ENCODE results near the gene DBNL.
"Not testable (repeated sequence)": the region's sequence is repeated elsewhere in the genome, so short reads cannot be mapped to it uniquely, and the experiment has no call there.

DBNL gene

DNA sequence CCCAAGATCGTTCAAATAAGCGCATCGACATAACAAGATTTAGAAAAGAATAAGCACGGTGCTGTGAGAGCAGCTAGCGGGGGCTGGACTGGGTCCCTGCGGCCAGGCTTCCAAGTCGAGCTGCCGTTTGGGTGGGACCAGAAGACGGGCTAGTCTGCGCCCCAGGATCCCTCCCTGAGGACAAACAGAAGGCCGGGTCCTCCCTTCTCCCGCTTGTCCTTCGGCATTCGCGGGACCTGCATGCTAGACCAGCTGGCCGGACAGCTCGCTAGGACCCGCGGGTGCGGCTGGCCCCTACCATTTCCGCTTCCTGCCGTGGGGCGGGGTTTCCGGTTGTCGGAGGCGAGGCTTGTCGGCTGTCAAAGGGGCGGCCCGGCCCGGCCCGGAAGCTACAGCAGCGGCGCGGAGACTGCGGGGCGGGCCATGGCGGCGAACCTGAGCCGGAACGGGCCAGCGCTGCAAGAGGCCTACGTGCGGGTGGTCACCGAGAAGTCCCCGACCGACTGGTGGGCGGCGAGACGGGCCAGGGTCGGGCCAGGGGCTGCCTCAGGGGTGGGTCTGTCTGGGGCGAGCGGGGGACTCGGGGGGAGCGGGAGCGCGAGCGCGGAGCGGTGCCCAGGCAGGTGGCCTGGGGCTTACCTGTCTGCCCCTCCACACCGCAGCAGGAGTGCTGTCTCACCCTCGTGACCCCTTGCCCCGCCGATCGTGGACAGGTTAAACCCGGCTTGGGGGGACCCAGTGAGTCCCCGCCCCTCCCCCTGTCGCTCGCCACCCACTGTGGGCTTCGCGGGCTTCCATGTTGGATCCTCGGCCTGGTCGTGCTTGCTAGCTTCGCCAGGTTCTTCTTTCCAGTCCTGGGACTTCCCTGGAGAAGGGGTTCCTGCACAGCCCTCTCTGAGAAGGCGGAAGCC is at the start of gene DBNL:
TSS of gene DBNL (plus strand) at position 388 of the 911 bp plus-strand sequence. CDS start at position 424, 36 bp downstream.
- DNase-seq: peak; percentile 86 to 89

GRCh38 chr7:43997532-43997931 is 47.0 kb upstream of the DBNL start, which contains the start of gene SPDYE1:
SPDYE1 (plus strand) TSS chr7:43997897; CDS start chr7:43999950, 2,053 bp downstream.
- not testable (repeated sequence) for DNase-seq

GRCh38 chr7:44012081-44012480 is 32.4 kb upstream of the DBNL start:
- not testable (repeated sequence) for DNase-seq

DNA sequence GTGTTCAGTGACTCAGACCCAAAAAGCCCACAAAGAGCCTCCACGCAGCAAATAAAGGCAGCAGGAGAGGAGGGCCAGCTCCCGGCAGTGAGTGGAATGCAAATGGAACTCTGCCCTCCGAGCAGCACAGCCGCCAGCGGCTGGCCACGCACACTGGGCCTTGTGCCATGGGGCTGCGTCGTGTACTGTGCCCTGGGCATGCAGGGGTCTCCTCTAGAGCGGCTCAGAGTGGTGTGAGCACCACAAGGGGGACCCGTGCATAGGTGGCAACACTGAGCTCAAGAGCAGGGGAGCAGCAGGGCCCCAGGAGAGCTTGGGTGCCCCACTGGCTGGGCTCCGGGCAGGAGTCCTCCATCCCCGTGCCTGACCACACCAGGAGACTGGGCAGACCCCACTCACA is 29.4 kb upstream of the DBNL start:
- not testable (repeated sequence) for DNase-seq

DNA sequence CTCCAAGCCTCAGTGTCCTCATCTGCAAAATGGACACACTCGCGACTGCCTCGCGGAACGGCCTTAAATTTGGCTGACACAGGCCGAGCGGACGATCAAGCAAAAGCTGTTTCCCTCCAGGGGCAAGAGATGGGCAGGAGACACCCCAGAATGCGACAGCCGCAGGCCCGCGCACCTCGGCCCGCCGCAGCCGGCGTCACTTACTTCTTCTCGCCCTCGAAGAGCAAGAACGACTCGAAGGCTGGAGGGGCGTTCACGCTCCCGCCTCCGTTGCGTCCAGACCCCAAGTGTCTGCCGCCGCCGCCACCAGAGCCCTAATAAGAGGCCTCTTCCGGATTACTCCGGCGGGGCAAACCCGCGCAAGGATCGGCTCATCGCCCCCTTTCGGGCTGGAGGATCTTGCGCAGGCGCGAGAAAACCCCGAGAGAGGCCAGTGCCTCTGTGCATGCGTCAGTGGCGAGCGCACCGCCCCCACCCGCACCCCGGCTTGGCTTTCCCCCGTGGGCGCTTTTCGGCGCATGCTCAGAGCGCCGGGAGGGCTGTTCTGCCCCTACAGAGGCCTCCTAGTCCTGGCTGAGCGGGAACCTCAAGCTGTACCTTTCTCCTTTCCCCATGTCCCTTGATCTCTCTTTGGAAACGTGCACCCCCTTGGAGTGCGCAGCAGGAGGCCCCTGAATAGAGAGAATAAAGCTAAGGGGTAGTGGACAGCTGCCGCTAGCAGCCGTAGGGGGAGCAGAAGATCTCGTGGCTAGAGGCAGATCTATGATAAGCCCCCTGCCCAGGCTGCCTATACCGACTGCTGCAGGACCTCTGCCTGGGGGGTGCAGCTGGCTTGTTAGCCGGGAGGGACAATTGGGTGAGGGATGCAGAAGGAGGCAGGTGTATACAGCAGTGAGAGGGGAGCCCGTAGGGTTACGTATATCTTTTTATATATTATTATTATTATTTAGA is 25.4 kb upstream of the DBNL start:
- peak; percentile 98 to 100 for DNase-seq

DNA sequence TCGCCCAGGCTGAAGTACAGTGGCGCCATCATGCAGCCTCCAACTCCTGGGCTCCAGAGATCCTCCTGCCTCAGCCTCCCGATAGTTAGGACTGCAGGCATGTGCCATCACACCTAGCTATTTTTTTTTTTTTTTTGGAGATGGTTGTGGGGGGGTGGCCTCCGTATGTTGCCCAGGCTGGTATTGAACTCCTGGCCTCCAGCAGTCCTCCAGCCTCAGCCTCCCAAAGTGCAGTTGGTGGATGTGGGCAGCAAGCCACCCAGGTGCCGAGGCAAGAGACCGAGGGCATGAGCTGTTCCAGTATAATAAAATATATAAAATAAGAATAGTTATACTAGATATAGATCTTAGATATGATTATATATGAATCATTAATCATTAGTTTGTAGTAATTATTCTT is 24.7 kb upstream of the DBNL start:
- DNase-seq: not testable (repeated sequence)

DNA sequence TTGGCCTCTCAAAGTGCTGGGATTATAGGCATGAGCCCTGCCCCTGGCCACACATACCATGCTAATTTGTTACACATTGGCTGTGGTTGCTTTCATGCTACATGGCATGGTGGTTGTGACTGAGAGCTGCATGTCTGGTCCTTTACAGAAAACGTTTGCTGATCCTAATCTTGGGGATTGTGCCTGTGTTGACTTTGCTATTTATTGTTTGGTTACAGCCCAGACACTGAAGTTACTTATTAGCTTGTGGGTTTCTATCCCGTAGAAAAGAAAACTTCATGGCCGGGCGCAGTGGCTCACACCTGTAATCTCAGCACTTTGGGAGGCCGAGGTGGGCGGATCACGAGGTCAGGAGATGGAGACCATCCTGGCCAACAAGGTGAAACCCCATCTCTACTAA is 22.4 kb upstream of the DBNL start:
- not testable (repeated sequence) for DNase-seq

DNA sequence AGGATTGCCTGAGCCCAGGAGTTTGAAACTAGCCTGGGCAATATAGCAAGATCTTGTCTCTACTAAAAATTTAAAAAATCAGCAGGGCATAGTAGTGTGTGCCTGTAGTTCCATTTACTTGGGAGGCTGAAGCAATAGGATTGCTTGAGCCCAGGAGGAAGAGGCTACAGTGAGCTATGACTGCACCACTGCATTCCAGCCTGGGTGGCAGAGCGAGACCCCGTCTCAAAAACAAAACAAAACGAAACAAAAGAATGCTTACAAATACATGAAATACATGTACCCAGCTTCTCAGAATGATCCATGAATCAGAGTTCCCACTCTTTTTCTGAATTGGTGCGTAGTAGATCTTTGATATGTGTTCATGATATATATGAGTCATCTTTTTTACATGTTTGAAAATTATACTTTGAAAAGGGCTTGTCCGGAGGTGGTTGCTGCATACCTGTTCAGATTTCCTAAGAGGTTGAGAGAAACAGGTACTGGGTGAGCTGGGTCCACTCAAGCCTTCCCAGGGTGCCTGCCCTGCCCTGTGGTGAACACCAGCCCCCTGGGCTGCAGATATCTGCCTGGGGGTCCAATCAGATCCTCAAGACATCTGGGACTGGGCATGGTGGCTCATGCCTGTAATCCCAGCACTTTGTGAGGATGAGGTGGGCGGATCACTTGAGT is 21.6 kb upstream of the DBNL start:
- DNase-seq: not testable (repeated sequence)

GRCh38 chr7:44029433-44029832 is 15.1 kb upstream of the DBNL start:
- not testable (repeated sequence) for DNase-seq

DNA sequence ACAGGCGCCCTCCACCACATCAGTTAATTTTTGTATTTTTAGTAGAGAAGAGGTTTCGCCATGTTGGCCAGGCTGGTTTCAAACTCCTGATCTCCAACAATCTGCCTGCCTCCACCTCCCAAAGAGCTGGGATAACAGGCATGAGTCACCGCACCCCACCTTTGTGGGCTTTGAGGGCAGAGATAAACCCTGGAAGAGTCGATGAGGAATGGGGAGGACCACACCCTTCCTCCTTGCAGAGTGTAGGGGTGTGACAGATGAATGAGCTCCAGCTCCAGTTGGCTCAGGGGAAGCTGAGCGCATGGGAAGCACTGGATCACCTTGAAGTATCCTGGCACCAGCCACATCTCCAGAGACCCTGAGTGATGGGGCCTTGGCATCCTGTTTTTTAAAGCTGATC is 14.5 kb upstream of the DBNL start:
- not testable (repeated sequence) for DNase-seq

DNA sequence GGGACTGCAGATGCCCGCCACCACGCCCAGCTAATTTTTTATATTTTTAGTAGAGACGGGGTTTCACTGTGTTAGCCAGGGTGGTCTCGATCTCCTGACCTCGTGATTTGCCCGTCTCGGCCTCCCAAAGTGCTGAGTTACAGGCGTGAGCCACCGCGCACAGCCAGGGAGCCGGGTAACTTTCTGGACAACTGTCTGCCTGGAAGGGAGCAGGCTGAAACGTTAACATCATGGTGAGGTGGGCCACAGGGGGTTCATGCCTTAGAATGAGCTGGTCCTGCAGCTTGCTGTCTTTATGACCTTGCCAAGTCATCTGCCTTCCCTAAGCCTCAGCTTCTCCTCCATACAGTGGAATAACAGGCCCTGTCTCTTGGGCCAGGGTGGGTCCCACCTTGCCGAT is 13.2 kb upstream of the DBNL start:
- DNase-seq: not testable (repeated sequence)

- DNase-seq: not testable (repeated sequence)
Observed at GRCh38 chr7:44032031-44032430, 12.5 kb upstream of the DBNL start.

GRCh38 chr7:44033971-44034844 is 10.3 kb upstream of the DBNL start:
- not testable (repeated sequence) for DNase-seq

GRCh38 chr7:44036364-44036763 is 8.1 kb upstream of the DBNL start:
- peak; percentile 40 to 53 for DNase-seq

DNA sequence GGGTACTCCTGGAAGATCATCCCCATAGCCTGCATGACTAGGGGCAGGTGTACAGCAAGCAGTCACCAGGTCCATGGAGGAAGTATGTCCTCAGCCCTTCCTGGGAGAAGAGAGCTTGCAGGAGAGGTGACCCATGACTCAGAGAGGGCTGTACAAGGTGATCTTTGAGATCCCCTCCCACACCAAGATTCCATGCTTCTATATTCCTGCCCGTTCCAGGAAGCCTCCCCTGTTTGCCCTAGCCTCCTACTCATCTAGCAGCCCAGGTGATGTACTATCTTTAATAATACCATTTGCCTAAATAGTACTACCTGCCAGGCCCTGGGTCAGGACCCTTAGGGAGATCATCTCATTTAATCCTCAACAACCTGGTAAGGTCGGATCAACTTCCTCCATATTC is 6.6 kb upstream of the DBNL start:
- not testable (repeated sequence) for DNase-seq

- DNase-seq: not testable (repeated sequence)
Observed at GRCh38 chr7:44038553-44038952, 5.9 kb upstream of the DBNL start.

- peak; percentile 89 to 92 for DNase-seq
Observed at GRCh38 chr7:44038961-44039558, 5.4 kb upstream of the DBNL start.

DNA sequence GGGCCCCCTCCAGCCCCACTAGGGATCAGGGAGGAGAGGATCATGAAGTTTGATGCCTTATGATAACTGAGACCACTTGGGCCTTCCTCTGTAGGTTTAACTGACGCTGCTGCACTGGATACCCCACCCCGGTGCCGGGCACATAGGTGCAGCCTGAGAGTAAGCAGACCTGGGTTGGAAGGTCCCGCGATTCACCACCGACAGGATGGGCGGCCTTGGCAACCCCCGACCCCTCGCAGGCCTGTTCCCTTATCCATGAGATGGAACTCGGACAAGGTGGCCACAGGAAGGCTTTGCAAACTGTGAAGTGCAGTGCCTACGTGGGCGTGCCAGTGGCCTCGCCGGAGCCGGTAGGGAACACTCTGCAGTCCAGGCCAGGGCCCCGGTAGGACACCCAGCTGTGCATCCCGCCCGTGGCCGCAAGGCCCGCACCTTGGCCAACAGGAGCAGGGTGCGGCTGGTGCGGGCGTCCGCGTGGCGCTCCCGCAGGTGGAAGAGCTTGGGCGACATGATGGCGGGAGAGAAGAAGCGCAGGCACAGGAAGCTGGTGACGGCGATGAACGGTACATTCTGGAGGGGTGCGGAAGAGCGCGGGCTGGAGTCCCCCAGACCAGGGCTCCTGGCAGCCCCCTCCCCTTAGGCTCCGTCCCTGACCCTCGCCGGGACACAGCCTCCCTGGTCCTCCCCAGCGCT is 4.6 kb upstream of the DBNL start:
- DNase-seq: not testable (repeated sequence)

DNA sequence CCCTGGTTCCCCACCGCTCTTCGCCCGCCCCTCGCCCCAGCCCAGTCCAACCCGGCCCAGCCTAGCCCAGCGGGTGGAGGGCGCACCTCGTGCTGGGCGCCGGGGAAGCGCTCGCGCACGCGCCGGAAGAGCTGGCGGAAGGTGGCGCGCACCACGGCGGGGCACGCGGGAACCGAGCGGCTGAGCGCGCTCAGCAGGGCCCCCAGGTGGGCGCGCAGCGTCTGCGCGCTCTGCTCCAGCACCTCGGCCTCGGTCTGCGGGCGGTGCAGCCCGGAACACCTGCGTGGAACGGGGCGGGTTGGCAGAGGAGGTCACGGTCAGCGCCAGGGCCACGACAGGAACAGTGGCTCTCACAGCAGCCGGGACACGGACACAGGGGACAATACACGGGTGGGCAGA is 4.0 kb upstream of the DBNL start:
- DNase-seq: peak; percentile 78 to 81

DNA sequence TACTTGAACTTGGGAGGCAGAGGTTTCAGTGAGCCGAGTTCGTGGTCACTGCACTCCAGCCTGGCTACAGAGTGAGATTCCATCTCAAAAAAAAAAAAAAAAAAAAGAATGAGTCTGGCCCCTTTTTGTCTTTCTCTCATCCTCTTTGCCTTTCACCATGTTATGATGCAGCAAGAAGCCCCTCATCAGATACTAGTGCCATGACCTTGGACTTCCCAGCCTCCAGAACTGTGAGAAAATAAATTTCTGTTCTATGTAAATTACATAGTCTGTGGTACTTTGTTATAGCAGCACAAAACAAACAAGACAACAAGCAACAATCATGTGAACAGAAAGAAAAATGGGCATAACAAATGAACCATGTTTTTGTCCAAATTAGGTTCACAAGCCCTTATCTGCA is 2.3 kb upstream of the DBNL start:
- no peak for DNase-seq

Measured in CD4-positive, alpha-beta T cell treated with Interleukin-1 beta for 1 hour (primary cell).